ENCODE results near the gene PRR15. TPM values are rescaled to one million over a fixed set of nuclear protein-coding genes. Genes with fewer than 3 reads are reported as not detected.
A peak's percentile ranks its signal among the peaks of the same experiment; 100 is the strongest.

PRR15 gene
- total RNA-seq, 2 donors from 2014 or later, result not detected

- peaks cover 0 to 4% of the 10 kb centered on the region in 2 donors for H3K9me3 Mint-ChIP-seq
- peak in 1 of 2 donors; percentile 16 for ATAC-seq
Observed at GRCh38 chr7:29564496-29565223, 1.0 kb downstream of the PRR15 start.

GRCh38 chr7:29565224-29565630, 1.6 kb downstream of the PRR15 start:
- peaks cover 0 to 4% of the 10 kb centered on the region in 2 donors for H3K9me3 Mint-ChIP-seq
- DNase-seq (ENCODE audit: low spot score in 2 of 2) (no peak), ATAC-seq (no peak)
- no peak overlapping the region for H3K27ac Mint-ChIP-seq
- H3K36me3 Mint-ChIP-seq, result peaks cover 0 to 11% of the 10 kb centered on the region in 2 donors

More at GRCh38 chr7:29564496-29565223, 1.0 kb downstream of the PRR15 start:
- peak in 1 of 2 donors; percentile 8 for DNase-seq (ENCODE audit: low spot score in 2 of 2)
- no peak overlapping the region for H3K27ac Mint-ChIP-seq
- peaks cover 0 to 11% of the 10 kb centered on the region in 2 donors for H3K36me3 Mint-ChIP-seq

- Mint-ChIP-seq H3K27ac (no peak overlapping the region), H3K9me3 (peaks cover 0 to 4% of the 10 kb centered on the region in 2 donors), H3K36me3 (peaks cover 0 to 11% of the 10 kb centered on the region in 2 donors)
- DNase-seq (ENCODE audit: low spot score in 2 of 2), result no peak
- no peak for ATAC-seq
Observed at GRCh38 chr7:29565634-29565981, 2.0 kb downstream of the PRR15 start.

GRCh38 chr7:29565982-29566746, 2.5 kb downstream of the PRR15 start:
- peak in 1 of 2 donors; percentile 4 for DNase-seq (ENCODE audit: low spot score in 2 of 2)
- H3K27ac Mint-ChIP-seq, result no peak overlapping the region
- peaks cover 0 to 4% of the 10 kb centered on the region in 2 donors for H3K9me3 Mint-ChIP-seq
- peaks cover 0 to 11% of the 10 kb centered on the region in 2 donors for H3K36me3 Mint-ChIP-seq
- no peak for ATAC-seq

GRCh38 chr7:29567174-29567573, 3.5 kb downstream of the PRR15 start:
- H3K9me3 Mint-ChIP-seq, result no peaks in the 10 kb centered on the region
- H3K27ac Mint-ChIP-seq, result no peak overlapping the region
- DNase-seq (ENCODE audit: low spot score in 2 of 2), result no peak
- no peak for ATAC-seq
- H3K36me3 Mint-ChIP-seq, result peaks cover 0 to 6% of the 10 kb centered on the region in 2 donors

- DNase-seq (ENCODE audit: low spot score in 2 of 2), result no peak
- peaks cover 0 to 3% of the 10 kb centered on the region in 2 donors for H3K9me3 Mint-ChIP-seq
- no peak for ATAC-seq
- peaks cover 0 to 2% of the 10 kb centered on the region in 2 donors for H3K36me3 Mint-ChIP-seq
- H3K27ac Mint-ChIP-seq, result no peak overlapping the region
Observed at GRCh38 chr7:29569648-29570047, 6.0 kb downstream of the PRR15 start.

GRCh38 chr7:29572558-29572957, 8.9 kb downstream of the PRR15 start:
- H3K27ac Mint-ChIP-seq, result no peak overlapping the region
- H3K36me3 Mint-ChIP-seq, result peaks cover 7 to 13% of the 10 kb centered on the region in 2 donors
- ATAC-seq, result no peak
- no peak for DNase-seq (ENCODE audit: low spot score in 2 of 2)
- H3K9me3 Mint-ChIP-seq, result peaks cover 6 to 12% of the 10 kb centered on the region in 2 donors

GRCh38 chr7:29573567-29573966, 9.9 kb downstream of the PRR15 start:
- Mint-ChIP-seq H3K27ac (no peak overlapping the region), H3K9me3 (peaks cover 6 to 12% of the 10 kb centered on the region in 2 donors)
- DNase-seq (ENCODE audit: low spot score in 2 of 2), result no peak

GRCh38 chr7:29574659-29575058, 11.0 kb downstream of the PRR15 start:
- DNase-seq (ENCODE audit: low spot score in 2 of 2), result no peak
- Mint-ChIP-seq H3K36me3 (peaks cover 7 to 19% of the 10 kb centered on the region in 2 donors), H3K27ac (no peak overlapping the region), H3K9me3 (peaks cover 6 to 12% of the 10 kb centered on the region in 2 donors)
- no peak for ATAC-seq

More at GRCh38 chr7:29573567-29573966, 9.9 kb downstream of the PRR15 start:
- no peak for ATAC-seq
- H3K36me3 Mint-ChIP-seq, result peaks cover 7 to 19% of the 10 kb centered on the region in 2 donors

- Mint-ChIP-seq H3K9me3 (no peaks in the 10 kb centered on the region), H3K36me3 (no peaks in the 10 kb centered on the region), H3K27ac (no peak overlapping the region)
- DNase-seq (ENCODE audit: low spot score in 2 of 2), result no peak
- no peak for ATAC-seq
Observed at GRCh38 chr7:29587195-29587808, 23.7 kb downstream of the PRR15 start.

- ATAC-seq (no peak), DNase-seq (ENCODE audit: low spot score in 2 of 2) (no peak)
- H3K36me3 Mint-ChIP-seq, result no peaks in the 10 kb centered on the region
- H3K27ac Mint-ChIP-seq, result no peak overlapping the region
- no peaks in the 10 kb centered on the region for H3K9me3 Mint-ChIP-seq
Observed at GRCh38 chr7:29588212-29588611, 24.6 kb downstream of the PRR15 start.

- ATAC-seq (peak in 1 of 2 donors; percentile 47), DNase-seq (ENCODE audit: low spot score in 2 of 2) (peak in 1 of 2 donors; percentile 35)
- Mint-ChIP-seq H3K9me3 (no peaks in the 10 kb centered on the region), H3K36me3 (no peaks in the 10 kb centered on the region), H3K27ac (no peak overlapping the region)
Observed at GRCh38 chr7:29588900-29589696, 25.5 kb downstream of the PRR15 start.

GRCh38 chr7:29592866-29593265, 29.2 kb downstream of the PRR15 start:
- no peak for ATAC-seq
- DNase-seq (ENCODE audit: low spot score in 2 of 2), result no peak
- Mint-ChIP-seq H3K27ac (no peak overlapping the region), H3K36me3 (no peaks in the 10 kb centered on the region), H3K9me3 (no peaks in the 10 kb centered on the region)

GRCh38 chr7:29593459-29593858, 29.8 kb downstream of the PRR15 start:
- DNase-seq (ENCODE audit: low spot score in 2 of 2), result no peak
- Mint-ChIP-seq H3K27ac (no peak overlapping the region), H3K9me3 (no peaks in the 10 kb centered on the region), H3K36me3 (no peaks in the 10 kb centered on the region)
- ATAC-seq, result no peak

GRCh38 chr7:29596593-29597178, 33.1 kb downstream of the PRR15 start:
- no peak for ATAC-seq
- Mint-ChIP-seq H3K27ac (no peak overlapping the region), H3K9me3 (no peaks in the 10 kb centered on the region), H3K36me3 (no peaks in the 10 kb centered on the region)
- DNase-seq (ENCODE audit: low spot score in 2 of 2), result no peak

GRCh38 chr7:29597266-29597665, 33.6 kb downstream of the PRR15 start:
- H3K27ac Mint-ChIP-seq, result no peak overlapping the region
- ATAC-seq (no peak), DNase-seq (ENCODE audit: low spot score in 2 of 2) (no peak)
- H3K9me3 Mint-ChIP-seq, result no peaks in the 10 kb centered on the region
- H3K36me3 Mint-ChIP-seq, result no peaks in the 10 kb centered on the region
